ENCODE results near the gene DUSP1.
A peak's percentile ranks its signal among the peaks of the same experiment; 100 is the strongest.

DUSP1 gene

GRCh38 chr5:172741206-172741582 lies 29.8 kb downstream of the DUSP1 start:
- DNase-seq, result no peak

- DNase-seq, result no peak
Measured at GRCh38 chr5:172740428-172741205, 30.4 kb downstream of the DUSP1 start.

GRCh38 chr5:172739375-172739774 lies 31.6 kb downstream of the DUSP1 start:
- no peak for DNase-seq

GRCh38 chr5:172736508-172737135 lies 34.4 kb downstream of the DUSP1 start:
- DNase-seq, result no peak

- no peak for DNase-seq
Measured at GRCh38 chr5:172735141-172735831, 35.7 kb downstream of the DUSP1 start.

- DNase-seq, result no peak
Measured at GRCh38 chr5:172733974-172734346, 37.0 kb downstream of the DUSP1 start.

- no peak for DNase-seq
Measured at GRCh38 chr5:172733131-172733973, 37.6 kb downstream of the DUSP1 start.

- no peak for DNase-seq
Measured at GRCh38 chr5:172732201-172732865, 38.7 kb downstream of the DUSP1 start.

GRCh38 chr5:172731680-172732074 lies 39.3 kb downstream of the DUSP1 start:
- no peak for DNase-seq

- no peak for DNase-seq
Measured at GRCh38 chr5:172730981-172731679, 39.9 kb downstream of the DUSP1 start.

- DNase-seq, result no peak
Measured at GRCh38 chr5:172730222-172730621, 40.8 kb downstream of the DUSP1 start.

GRCh38 chr5:172729588-172729987 lies 41.4 kb downstream of the DUSP1 start:
- no peak for DNase-seq

GRCh38 chr5:172728481-172729241 lies 42.3 kb downstream of the DUSP1 start:
- peak; percentile 42 for DNase-seq

- DNase-seq, result no peak
Measured at GRCh38 chr5:172727551-172727950, 43.4 kb downstream of the DUSP1 start.

GRCh38 chr5:172726966-172727365 lies 44.0 kb downstream of the DUSP1 start:
- no peak for DNase-seq

GRCh38 chr5:172725785-172726184 lies 45.2 kb downstream of the DUSP1 start:
- no peak for DNase-seq

- DNase-seq, result no peak
Measured at GRCh38 chr5:172725273-172725672, 45.7 kb downstream of the DUSP1 start.

- DNase-seq, result no peak
Measured at GRCh38 chr5:172724242-172725183, 46.5 kb downstream of the DUSP1 start.

GRCh38 chr5:172723508-172723907 lies 47.5 kb downstream of the DUSP1 start:
- DNase-seq, result no peak

GRCh38 chr5:172722327-172722815 lies 48.6 kb downstream of the DUSP1 start:
- no peak for DNase-seq

Data from activated effector memory CD4-positive, alpha-beta T cell treated with anti-CD3 and anti-CD28 coated beads, Interleukin-2, amount 50 U/mL, for 16 hours (primary cell).